ENCODE data around the gene GNA12. TPM values are rescaled to one million over a fixed set of nuclear protein-coding genes. Genes with fewer than 3 reads are reported as not detected.

The GNA12 gene
- total and polyA plus RNA-seq, 10 of the 15 experiments (the other 5 are each of a cell fraction or from before 2014, with no cell fraction given) = 1.9 to 51.8 (median 12.6) TPM

DNA sequence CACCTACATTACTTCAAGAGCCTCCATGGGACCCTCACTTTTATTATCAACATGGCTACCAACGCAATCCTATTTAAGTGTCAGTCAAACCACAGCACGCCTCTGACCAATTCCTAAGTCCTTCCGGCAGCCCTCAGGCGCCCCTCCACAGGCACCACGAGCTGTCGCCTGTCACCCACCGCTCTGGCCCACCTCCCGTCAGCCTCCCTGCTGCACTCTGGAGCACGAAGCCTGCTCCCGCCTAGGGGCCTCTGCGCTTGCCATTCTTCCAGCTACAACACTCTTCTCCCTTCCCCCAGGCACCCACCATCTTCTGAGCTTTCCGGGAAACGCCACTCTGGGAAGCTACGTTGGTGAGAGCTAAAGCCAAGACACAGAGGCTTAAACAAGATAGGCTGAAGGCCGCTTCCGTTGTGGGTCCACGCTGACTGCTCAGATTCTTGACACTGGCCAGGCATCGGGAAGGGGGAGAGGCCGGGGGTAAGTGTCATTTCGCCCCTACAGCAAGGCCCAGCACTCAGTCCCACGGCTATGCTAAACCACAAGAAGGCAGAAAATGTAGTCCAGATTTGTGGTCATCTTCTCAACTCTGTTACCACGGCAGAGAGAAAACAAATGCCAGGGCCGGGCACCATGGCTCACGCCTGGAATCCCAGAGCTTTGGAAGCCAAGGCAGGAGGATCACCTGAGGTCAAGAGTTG, 56.7 kb downstream of the GNA12 start (continued):
- TF ChIP-seq IRF3 (IDR thresholded peaks at IDR 0.05) (no peak), POLR2AphosphoS2 (IDR thresholded peaks at IDR 0.05; ENCODE audit: low read depth, low read length) (no peak), STAT1 (conservative IDR thresholded peaks at IDR 0.05) (no peak), HSF1 (IDR thresholded peaks at IDR 0.05; ENCODE audit: low read depth, low read length) (no peak), ZNF622 (IDR thresholded peaks at IDR 0.05) (no peak), NFIC (IDR thresholded peaks at IDR 0.05; ENCODE audit: low read depth, low read length) (no peak), RELB (IDR thresholded peaks at IDR 0.05; ENCODE audit: low read depth) (no peak), SUZ12 (IDR thresholded peaks at IDR 0.05; ENCODE audit: unreplicated experiment) (no peak)
- TF ChIP-seq, protein P1, sequence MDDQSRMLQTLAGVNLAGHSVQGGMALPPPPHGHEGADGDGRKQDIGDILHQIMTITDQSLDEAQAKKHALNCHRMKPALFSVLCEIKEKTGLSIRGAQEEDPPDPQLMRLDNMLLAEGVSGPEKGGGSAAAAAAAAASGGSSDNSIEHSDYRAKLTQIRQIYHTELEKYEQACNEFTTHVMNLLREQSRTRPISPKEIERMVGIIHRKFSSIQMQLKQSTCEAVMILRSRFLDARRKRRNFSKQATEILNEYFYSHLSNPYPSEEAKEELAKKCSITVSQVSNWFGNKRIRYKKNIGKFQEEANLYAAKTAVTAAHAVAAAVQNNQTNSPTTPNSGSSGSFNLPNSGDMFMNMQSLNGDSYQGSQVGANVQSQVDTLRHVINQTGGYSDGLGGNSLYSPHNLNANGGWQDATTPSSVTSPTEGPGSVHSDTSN (IDR thresholded peaks at IDR 0.05; ENCODE audit: insufficient replicate concordance, low read depth, low read length) = no peak
- TF ChIP-seq, protein P2, sequence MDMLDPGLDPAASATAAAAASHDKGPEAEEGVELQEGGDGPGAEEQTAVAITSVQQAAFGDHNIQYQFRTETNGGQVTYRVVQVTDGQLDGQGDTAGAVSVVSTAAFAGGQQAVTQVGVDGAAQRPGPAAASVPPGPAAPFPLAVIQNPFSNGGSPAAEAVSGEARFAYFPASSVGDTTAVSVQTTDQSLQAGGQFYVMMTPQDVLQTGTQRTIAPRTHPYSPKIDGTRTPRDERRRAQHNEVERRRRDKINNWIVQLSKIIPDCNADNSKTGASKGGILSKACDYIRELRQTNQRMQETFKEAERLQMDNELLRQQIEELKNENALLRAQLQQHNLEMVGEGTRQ (IDR thresholded peaks at IDR 0.05; ENCODE audit: borderline replicate concordance, low read depth, low read length) = no peak
